Testis (tissue), 2 donors: ENCODE measurements around the gene RNF213.

Source experiments
- POLR2A ChIP-seq: fragments of 450-650 bp; IDR thresholded peaks from one replicate; pipeline ENCODE4 v1.6.1; 2017; ENCODE audit warnings: antibody characterized with exemption, mild to moderate bottlenecking, moderate library complexity
- TF ChIP-seq, protein P1 (sequence below), 3 experiments: fragments of 450-650 bp in 2 of 3; fragments of 200-600 bp in 1 of 3; sonication (generic) in 1 of 3; IDR thresholded peaks; one replicate each; pipeline ENCODE4 v1.5.1; 2016 to 2019; ENCODE audit warnings: antibody characterized with exemption in 3 of 3, mild to moderate bottlenecking in 2 of 3, moderate library complexity in 1 of 3

DNA sequence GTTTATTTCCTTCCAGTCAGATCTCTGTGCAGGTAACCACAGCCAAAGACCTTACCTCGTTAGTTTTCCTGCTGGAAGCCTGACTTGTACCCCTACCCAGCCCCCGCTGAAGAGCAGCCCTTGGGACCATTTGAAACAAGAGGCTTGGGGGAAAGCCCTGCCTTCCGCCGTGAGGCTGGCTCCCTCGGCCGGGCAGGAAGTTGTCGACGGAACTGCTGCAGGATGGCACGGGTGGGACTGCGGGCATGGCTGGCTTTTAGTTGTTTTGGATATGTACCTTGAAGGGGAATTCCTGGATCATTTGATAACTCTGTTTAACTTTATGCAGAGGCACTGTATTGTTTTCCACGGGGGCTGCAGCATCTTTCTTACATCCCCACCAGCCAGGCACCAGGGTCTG is 105.3 kb downstream of the RNF213 start:
- no peak for TF ChIP-seq POLR2A
- TF ChIP-seq, protein P1, sequence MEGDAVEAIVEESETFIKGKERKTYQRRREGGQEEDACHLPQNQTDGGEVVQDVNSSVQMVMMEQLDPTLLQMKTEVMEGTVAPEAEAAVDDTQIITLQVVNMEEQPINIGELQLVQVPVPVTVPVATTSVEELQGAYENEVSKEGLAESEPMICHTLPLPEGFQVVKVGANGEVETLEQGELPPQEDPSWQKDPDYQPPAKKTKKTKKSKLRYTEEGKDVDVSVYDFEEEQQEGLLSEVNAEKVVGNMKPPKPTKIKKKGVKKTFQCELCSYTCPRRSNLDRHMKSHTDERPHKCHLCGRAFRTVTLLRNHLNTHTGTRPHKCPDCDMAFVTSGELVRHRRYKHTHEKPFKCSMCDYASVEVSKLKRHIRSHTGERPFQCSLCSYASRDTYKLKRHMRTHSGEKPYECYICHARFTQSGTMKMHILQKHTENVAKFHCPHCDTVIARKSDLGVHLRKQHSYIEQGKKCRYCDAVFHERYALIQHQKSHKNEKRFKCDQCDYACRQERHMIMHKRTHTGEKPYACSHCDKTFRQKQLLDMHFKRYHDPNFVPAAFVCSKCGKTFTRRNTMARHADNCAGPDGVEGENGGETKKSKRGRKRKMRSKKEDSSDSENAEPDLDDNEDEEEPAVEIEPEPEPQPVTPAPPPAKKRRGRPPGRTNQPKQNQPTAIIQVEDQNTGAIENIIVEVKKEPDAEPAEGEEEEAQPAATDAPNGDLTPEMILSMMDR (IDR thresholded peaks at IDR 0.05), result no peak
